T-helper 1 cell treated with Interleukin-12 subunit alpha and Interleukin-12 subunit beta and Interleukin-4 antibody, amounts not matched to agents 30 μg/mL and 1 μg/mL, for 36 hours (primary cell): ENCODE data around the gene DYSF.

Experiments
- H3K27ac Mint-ChIP-seq: one replicate; pipeline ENCODE4 v1.8.0; 2021; ENCODE audit warnings: mild to moderate bottlenecking, mixed read lengths
- H3K27me3 Mint-ChIP-seq: one replicate; pipeline ENCODE4 v1.8.0; 2021; ENCODE audit warnings: low read depth, mixed read lengths
- H3K36me3 Mint-ChIP-seq: one replicate; pipeline ENCODE4 v1.8.0; 2021; ENCODE audit warnings: low read depth, mixed read lengths
- H3K4me1 Mint-ChIP-seq: one replicate; pipeline ENCODE4 v1.8.0; 2021; ENCODE audit warnings: low read depth, mixed read lengths
- H3K4me3 Mint-ChIP-seq: one replicate; pipeline ENCODE4 v1.8.0; 2021; ENCODE audit warnings: mild to moderate bottlenecking, moderate library complexity, mixed read lengths
- H3K9me3 Mint-ChIP-seq: one replicate; pipeline ENCODE4 v1.8.0; 2021; ENCODE audit warnings: mixed read lengths

The DYSF gene

GRCh38 chr2:71669058-71669456 lies 215.7 kb downstream of the DYSF start:
- Mint-ChIP-seq H3K4me1 (no peaks in the 10 kb centered on the region), H3K36me3 (no peaks in the 10 kb centered on the region), H3K4me3 (no peak overlapping the region), H3K27me3 (no peaks in the 10 kb centered on the region), H3K27ac (no peak overlapping the region), H3K9me3 (no peaks in the 10 kb centered on the region)

DNA sequence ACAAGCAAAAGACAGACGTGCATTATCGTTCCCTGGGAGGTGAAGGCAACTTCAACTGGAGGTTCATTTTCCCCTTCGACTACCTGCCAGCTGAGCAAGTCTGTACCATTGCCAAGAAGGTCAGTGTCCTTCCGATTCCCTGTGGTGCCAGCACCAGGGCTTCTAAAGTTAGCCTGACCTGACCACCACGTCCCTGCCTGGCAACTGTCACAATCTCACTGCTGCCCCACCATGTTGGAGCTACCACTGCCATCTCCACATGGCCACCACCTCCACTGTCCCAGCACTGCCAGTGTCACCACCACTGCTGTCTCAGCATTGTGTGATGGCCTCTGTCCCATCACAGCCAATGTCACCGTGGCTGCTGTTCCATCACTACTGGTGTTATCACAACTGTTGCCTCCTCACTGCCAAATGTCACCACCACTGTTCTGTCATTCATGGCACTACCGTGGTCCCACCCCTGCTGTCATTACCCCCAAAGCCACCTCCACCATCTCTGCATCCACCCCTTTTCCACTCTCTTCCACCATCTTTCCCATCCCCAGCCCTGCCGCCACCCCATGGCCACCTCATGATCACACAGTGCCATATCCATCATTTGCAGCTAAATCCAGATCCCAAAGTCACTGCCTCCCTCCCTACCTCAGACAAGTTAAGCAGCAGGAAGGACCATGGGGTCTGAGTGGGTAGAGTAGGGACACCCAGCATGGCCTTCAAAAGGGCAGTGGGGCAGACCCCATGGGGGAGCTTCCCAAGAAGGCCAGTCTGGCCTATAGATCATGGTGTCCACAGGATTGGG lies 216.5 kb downstream of the DYSF start:
- Mint-ChIP-seq H3K36me3 (no peaks in the 10 kb centered on the region), H3K27ac (no peak overlapping the region), H3K9me3 (no peaks in the 10 kb centered on the region), H3K4me1 (no peaks in the 10 kb centered on the region), H3K4me3 (no peak overlapping the region), H3K27me3 (no peaks in the 10 kb centered on the region)

DNA sequence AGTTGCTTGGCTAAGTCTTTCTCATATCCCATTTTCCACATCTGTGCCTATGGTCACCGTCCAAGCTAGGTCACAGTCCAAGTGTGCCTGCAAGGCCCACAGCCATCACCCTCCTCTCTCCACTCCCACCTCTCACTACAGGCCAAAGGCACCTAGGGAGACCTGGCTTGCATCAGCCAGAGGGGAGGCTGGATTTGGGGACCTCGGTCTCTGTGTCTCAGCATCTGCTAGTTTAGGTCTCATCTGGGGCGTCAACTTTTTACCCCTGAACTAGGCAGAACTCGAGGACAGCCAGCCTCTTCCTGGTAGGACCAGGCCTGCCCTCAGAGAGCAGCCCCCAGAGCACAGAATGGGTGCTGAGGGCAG lies 217.1 kb downstream of the DYSF start:
- Mint-ChIP-seq H3K9me3 (no peaks in the 10 kb centered on the region), H3K27ac (no peak overlapping the region)

DNA sequence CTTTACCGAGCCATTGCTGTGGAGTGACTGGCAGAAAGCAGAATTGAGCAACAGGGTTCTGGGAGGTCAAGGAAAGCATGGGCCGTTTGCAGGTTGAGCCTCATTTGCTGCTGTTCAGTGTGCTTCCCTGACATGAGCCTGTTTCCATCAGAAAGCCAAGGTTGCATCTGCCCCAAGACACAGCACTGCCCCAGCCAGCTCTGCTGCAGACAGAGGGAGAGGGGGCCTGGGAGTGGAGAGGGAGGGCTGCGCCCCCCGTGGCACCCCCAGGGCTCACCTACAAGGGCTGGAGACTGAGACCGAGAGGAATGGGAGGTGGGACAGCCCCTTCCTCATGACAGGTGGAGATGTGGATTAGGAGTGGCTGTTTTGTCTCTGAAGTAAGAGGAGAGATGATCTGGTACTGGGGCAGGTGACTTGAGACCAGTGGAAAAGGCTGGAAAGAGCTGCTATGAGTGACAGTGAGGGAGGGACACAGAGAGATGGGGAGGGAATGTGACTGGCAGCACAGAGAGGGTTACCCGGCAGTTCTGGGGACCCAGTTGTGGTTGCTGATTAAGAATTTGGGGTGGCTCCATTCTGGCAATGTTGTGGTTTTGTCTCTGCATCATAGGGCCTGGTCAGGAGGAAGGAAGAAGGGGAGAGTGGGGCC lies 218.0 kb downstream of the DYSF start:
- Mint-ChIP-seq H3K36me3 (no peaks in the 10 kb centered on the region), H3K27me3 (no peaks in the 10 kb centered on the region), H3K9me3 (no peaks in the 10 kb centered on the region), H3K27ac (peak overlapping the region; percentile 7), H3K4me3 (no peak overlapping the region), H3K4me1 (no peaks in the 10 kb centered on the region)

More for the DNA sequence above, 217.1 kb downstream of the DYSF start:
- H3K4me1 Mint-ChIP-seq: no peaks in the 10 kb centered on the region
- no peaks in the 10 kb centered on the region for H3K27me3 Mint-ChIP-seq
- no peak overlapping the region for H3K4me3 Mint-ChIP-seq
- no peaks in the 10 kb centered on the region for H3K36me3 Mint-ChIP-seq

- Mint-ChIP-seq H3K36me3 (no peaks in the 10 kb centered on the region), H3K9me3 (no peaks in the 10 kb centered on the region), H3K27ac (no peak overlapping the region), H3K4me1 (no peaks in the 10 kb centered on the region), H3K27me3 (no peaks in the 10 kb centered on the region), H3K4me3 (no peak overlapping the region)
These were observed 218.8 kb downstream of the DYSF start for GRCh38 chr2:71671895-71672825.

GRCh38 chr2:71672826-71673795 lies 219.8 kb downstream of the DYSF start:
- Mint-ChIP-seq H3K9me3 (no peaks in the 10 kb centered on the region), H3K27ac (no peak overlapping the region), H3K4me3 (no peak overlapping the region), H3K4me1 (no peaks in the 10 kb centered on the region), H3K36me3 (no peaks in the 10 kb centered on the region), H3K27me3 (no peaks in the 10 kb centered on the region)

- no peak overlapping the region for H3K27ac Mint-ChIP-seq
- H3K27me3 Mint-ChIP-seq: no peaks in the 10 kb centered on the region
- no peak overlapping the region for H3K4me3 Mint-ChIP-seq
- no peaks in the 10 kb centered on the region for H3K36me3 Mint-ChIP-seq
- no peaks in the 10 kb centered on the region for H3K9me3 Mint-ChIP-seq
- H3K4me1 Mint-ChIP-seq: no peaks in the 10 kb centered on the region
These were observed 220.9 kb downstream of the DYSF start for GRCh38 chr2:71674158-71674851.

DNA sequence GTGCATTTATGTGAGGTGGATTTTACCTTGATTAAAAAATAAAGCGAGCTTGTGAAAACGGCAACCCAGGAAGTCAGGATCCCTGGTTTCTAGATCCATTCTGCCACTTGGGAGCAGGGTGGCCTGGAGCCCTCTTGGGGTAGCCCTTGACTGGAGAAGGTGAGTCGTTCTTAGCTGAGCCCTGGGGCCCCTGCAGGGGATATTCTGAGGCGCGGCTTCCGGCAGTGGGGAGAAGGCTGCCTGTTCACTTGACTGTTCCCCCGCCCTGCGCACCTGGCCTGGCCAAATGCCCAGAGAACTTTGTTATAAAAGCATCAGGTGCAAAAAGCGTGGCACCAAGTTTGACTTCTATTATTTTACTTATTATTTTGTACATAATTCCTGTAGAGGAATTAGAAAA lies 221.9 kb downstream of the DYSF start:
- Mint-ChIP-seq H3K4me1 (no peaks in the 10 kb centered on the region), H3K36me3 (no peaks in the 10 kb centered on the region), H3K9me3 (no peaks in the 10 kb centered on the region), H3K4me3 (no peak overlapping the region), H3K27me3 (no peaks in the 10 kb centered on the region), H3K27ac (no peak overlapping the region)

GRCh38 chr2:71678874-71679273 lies 225.5 kb downstream of the DYSF start:
- H3K27ac Mint-ChIP-seq: no peak overlapping the region
- H3K4me3 Mint-ChIP-seq: no peak overlapping the region
- no peaks in the 10 kb centered on the region for H3K4me1 Mint-ChIP-seq
- no peaks in the 10 kb centered on the region for H3K36me3 Mint-ChIP-seq
- no peaks in the 10 kb centered on the region for H3K27me3 Mint-ChIP-seq
- no peaks in the 10 kb centered on the region for H3K9me3 Mint-ChIP-seq

- no peaks in the 10 kb centered on the region for H3K4me1 Mint-ChIP-seq
These were observed 226.1 kb downstream of the DYSF start for GRCh38 chr2:71679491-71679890.

DNA sequence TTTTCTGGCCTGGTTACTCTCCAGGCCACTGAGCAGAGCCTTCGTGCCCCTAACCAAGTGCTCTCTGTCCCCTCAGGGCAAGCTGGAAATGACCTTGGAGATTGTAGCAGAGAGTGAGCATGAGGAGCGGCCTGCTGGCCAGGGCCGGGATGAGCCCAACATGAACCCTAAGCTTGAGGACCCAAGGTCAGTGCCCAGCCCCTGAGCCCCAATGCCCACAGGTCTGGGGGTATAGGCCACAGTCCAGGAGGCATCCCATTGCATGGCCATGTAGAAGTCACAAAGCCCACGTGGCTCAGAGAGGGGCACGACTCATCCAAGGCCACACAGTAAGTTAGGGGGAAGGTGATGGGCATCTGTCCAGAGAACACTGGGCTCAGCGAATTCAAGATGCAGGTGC lies 227.6 kb downstream of the DYSF start:
- H3K27me3 Mint-ChIP-seq: no peaks in the 10 kb centered on the region
- H3K9me3 Mint-ChIP-seq: no peaks in the 10 kb centered on the region
- H3K4me3 Mint-ChIP-seq: no peak overlapping the region
- H3K27ac Mint-ChIP-seq: no peak overlapping the region
- no peaks in the 10 kb centered on the region for H3K4me1 Mint-ChIP-seq
- no peaks in the 10 kb centered on the region for H3K36me3 Mint-ChIP-seq

More at GRCh38 chr2:71679491-71679890, 226.1 kb downstream of the DYSF start:
- Mint-ChIP-seq H3K4me3 (no peak overlapping the region), H3K9me3 (no peaks in the 10 kb centered on the region), H3K27ac (no peak overlapping the region), H3K27me3 (no peaks in the 10 kb centered on the region), H3K36me3 (no peaks in the 10 kb centered on the region)

DNA sequence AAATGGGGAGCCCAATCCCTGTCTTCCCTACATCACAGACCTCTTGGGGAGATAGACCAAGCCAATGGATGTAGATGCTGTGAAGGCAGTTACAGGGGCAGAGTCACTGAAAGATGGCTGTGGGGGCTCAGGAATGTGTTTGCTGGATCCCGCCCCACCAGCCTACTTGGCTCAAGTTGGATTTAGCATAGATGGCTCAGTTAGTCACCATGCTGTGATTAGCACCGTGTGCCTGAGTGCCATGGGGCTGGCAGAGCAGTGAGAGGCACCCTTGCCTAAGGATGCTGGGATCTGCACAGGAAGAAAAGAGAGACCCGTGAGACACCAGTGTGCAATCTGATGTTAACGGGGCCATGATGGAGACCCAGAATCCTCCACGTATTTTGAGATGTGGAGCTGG lies 228.3 kb downstream of the DYSF start:
- no peaks in the 10 kb centered on the region for H3K9me3 Mint-ChIP-seq
- H3K27ac Mint-ChIP-seq: no peak overlapping the region
- H3K4me1 Mint-ChIP-seq: no peaks in the 10 kb centered on the region
- H3K27me3 Mint-ChIP-seq: no peaks in the 10 kb centered on the region
- H3K4me3 Mint-ChIP-seq: no peak overlapping the region
- H3K36me3 Mint-ChIP-seq: no peaks in the 10 kb centered on the region

DNA sequence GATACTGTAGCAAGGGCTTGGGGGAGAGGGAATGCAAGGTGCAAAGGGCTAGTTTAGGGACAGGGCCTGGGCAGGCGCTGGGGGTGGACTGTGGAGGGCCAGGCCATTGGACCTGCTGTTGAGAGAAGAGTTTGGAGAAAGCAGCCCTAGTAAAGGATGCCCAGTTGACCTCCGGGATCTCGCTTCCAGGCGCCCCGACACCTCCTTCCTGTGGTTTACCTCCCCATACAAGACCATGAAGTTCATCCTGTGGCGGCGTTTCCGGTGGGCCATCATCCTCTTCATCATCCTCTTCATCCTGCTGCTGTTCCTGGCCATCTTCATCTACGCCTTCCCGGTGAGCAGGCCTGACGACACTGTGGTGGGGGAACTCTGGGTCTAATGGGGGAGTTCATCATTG lies 229.0 kb downstream of the DYSF start:
- Mint-ChIP-seq H3K4me1 (no peaks in the 10 kb centered on the region), H3K9me3 (no peaks in the 10 kb centered on the region), H3K27me3 (no peaks in the 10 kb centered on the region), H3K36me3 (no peaks in the 10 kb centered on the region), H3K4me3 (no peak overlapping the region), H3K27ac (no peak overlapping the region)
